Loucy (cell line): Measurements from ENCODE around the gene NAALADL2.

Source experiments
- EZH2phosphoT487 ChIP-seq: fragments of 200-600 bp; IDR thresholded peaks from 2 replicates; pipeline ENCODE4 v1.6.1; 2018; ENCODE audit warnings: antibody characterized with exemption, mild to moderate bottlenecking, moderate library complexity, borderline replicate concordance
- TF ChIP-seq, protein P1 (sequence below): fragments of 200-600 bp; sonication (generic); conservative IDR thresholded peaks from 2 replicates; pipeline ENCODE4 v1.5.1; 2014; ENCODE audit warnings: mild to moderate bottlenecking, antibody characterized with exemption, low read length

- TF ChIP-seq, protein P1, sequence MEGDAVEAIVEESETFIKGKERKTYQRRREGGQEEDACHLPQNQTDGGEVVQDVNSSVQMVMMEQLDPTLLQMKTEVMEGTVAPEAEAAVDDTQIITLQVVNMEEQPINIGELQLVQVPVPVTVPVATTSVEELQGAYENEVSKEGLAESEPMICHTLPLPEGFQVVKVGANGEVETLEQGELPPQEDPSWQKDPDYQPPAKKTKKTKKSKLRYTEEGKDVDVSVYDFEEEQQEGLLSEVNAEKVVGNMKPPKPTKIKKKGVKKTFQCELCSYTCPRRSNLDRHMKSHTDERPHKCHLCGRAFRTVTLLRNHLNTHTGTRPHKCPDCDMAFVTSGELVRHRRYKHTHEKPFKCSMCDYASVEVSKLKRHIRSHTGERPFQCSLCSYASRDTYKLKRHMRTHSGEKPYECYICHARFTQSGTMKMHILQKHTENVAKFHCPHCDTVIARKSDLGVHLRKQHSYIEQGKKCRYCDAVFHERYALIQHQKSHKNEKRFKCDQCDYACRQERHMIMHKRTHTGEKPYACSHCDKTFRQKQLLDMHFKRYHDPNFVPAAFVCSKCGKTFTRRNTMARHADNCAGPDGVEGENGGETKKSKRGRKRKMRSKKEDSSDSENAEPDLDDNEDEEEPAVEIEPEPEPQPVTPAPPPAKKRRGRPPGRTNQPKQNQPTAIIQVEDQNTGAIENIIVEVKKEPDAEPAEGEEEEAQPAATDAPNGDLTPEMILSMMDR = no peak
- no peak for TF ChIP-seq EZH2phosphoT487
Measured at GRCh38 chr3:175552929-175553328, 693.8 kb downstream of the NAALADL2 start.
